HG03135 (cell line): ENCODE results near the gene ATP9B.

Experiments
- ATAC-seq: cut with Tn5 transposase; IDR thresholded peaks from one replicate; pipeline ENCODE4 v1.9.1; 2021; ENCODE audit warnings: mild to moderate bottlenecking, moderate library complexity; ENCODE audit not compliant: unreplicated experiment

ATP9B gene, protein sequence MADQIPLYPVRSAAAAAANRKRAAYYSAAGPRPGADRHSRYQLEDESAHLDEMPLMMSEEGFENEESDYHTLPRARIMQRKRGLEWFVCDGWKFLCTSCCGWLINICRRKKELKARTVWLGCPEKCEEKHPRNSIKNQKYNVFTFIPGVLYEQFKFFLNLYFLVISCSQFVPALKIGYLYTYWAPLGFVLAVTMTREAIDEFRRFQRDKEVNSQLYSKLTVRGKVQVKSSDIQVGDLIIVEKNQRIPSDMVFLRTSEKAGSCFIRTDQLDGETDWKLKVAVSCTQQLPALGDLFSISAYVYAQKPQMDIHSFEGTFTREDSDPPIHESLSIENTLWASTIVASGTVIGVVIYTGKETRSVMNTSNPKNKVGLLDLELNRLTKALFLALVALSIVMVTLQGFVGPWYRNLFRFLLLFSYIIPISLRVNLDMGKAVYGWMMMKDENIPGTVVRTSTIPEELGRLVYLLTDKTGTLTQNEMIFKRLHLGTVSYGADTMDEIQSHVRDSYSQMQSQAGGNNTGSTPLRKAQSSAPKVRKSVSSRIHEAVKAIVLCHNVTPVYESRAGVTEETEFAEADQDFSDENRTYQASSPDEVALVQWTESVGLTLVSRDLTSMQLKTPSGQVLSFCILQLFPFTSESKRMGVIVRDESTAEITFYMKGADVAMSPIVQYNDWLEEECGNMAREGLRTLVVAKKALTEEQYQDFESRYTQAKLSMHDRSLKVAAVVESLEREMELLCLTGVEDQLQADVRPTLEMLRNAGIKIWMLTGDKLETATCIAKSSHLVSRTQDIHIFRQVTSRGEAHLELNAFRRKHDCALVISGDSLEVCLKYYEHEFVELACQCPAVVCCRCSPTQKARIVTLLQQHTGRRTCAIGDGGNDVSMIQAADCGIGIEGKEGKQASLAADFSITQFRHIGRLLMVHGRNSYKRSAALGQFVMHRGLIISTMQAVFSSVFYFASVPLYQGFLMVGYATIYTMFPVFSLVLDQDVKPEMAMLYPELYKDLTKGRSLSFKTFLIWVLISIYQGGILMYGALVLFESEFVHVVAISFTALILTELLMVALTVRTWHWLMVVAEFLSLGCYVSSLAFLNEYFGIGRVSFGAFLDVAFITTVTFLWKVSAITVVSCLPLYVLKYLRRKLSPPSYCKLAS

DNA sequence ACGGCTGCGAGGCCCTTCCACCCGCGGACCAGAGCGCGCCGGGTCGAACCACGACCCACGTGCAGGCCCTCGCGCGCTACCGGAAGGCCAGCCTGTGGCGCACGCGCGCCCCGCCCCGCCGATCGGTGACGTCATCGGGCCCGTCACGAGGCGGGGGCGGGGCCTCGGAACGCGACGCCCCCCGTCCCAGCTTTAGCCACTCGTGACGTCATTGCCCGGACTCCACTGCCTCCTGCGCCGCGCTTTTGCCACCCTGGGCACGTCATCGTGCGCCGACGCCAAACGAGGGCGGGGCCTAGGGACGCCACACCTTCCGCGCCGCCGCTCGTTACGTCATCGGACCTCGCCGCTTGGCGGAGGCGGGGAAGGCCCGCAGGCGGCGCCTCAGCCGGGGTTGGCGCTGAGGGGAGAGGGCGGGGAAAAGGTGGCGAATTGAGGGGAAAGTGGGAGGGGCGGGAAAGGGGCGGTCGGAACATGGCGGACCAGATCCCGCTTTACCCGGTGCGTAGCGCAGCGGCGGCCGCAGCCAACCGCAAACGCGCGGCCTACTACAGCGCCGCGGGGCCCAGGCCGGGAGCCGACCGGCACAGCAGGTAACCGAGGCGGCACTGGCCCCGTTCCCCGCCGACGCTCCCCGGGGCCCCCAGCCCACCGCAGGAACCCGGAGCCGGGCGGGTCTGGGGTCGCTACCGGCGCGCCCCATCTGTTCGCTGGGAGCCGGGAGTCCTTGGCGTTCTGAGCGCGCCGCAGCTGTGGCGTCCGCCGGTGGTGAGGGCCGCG lies at the start of gene ATP9B:
TSS of gene ATP9B (plus strand) at position 458 of the 780 bp plus-strand sequence. CDS start at position 475, 17 bp downstream.
- peak; percentile 86 for ATAC-seq

DNA sequence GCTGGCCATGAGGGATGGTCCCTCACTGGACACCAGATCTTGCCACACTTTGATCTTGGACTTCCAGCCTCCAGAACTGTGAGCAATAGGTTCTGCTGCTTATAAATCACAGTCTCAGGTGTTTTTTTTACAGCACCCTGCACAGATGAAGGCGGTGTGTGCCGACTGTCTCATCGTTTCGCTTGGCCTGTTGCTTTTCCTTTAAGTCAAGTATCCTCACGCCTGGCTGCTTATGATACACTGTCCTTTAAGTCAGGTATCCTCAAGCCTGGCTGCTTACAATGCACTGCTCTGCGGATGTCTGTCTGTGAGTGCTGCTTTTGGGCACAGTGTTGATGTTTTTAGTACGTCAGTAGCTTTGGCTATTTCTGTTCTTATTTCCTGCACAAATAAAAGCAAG lies 49.3 kb upstream of the ATP9B start:
- no peak for ATAC-seq

DNA sequence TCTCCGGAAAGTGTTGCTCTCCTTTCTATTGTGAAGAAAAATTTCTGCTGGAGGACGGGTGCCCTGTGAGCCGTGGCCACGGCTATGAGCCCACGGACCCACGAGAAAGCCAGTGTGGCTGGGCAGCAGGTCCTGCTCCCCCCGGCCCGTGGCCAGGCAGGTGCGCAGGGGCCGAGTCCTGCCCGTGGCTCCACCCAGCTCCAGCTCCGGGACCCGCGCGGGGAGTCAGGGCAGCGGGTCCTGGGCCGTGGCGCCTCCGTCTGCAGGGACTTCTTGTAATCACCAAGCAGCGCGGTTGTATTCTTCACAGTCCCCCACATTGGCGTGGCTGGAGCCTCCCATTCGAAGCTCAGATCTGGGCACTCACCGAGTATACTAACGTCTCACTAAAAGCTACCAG lies 46.6 kb upstream of the ATP9B start:
- no peak for ATAC-seq

DNA sequence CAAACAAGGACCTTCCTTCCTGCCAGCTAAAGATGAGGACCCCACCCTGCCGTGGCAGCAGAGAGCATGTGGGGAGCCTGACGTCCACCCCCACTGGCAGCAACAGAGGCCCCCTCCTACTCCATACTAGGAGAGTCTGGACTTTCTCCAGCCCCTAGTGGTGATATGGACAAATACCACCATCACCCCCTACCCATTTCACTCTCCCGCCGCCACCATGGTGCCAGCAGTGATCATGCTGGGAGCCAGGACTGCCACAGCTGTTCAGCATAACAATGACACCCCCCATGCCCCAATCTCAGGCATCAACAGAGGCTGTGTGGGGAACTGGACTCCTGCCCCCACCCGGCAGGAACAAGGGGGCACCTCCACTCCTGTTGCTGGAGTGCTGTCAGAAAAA lies 42.7 kb upstream of the ATP9B start:
- ATAC-seq, result no peak

DNA sequence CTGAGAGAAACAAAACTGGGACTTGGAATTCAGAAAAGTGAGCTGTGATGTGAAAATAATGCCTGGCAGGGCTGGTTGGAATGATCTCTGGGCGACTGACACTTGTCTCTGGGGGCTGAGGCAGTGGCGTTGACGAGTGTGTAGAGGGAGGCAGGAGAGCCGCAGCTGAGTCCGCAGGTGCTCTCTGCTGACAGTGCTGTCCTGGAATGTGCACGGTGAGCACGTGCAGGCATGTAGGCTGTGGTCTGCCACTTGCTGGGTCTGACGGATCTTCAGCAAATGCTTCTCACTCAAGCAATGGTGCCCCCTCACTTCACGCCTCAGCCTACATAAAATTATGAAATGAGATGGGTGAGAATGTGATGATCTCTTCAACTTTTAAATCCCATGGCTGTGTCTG lies 38.5 kb upstream of the ATP9B start:
- ATAC-seq, result no peak

DNA sequence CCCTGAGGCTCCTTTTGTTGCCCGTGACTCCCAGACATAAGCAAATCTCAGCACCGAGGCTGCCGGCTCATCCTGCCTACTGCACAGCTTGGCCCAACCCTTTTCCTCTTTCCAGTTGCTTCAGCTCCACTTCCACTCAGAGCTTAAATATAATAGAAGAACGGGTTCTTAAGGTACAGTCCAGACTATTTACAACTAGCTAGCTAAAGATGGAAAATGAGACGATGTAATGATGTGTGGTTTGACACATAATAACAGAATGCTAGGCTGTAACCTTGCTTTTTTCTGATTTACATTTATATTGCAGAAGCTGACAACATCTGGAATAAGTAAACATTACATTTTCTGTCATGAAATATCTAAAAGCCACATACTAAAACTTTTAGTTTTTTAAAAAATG lies 26.9 kb upstream of the ATP9B start:
- no peak for ATAC-seq

DNA sequence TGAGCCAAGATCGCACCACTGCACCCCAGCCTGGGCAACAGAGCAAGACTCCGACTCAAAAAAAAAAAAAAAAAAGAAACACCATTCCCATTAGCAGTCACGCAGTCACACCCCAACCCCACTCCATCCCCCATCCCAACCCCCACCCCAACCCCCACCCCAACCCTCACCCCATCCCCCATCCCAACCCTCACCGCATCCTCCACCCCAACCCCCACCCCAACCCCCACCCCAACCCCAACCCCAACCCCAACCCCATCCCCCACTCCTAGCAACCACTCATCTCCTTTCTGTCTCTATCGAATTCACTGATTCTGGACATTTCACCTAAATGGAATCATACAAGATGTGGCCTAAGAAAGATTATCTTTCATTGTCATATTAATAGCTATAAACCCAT lies 25.9 kb upstream of the ATP9B start:
- no peak for ATAC-seq

DNA sequence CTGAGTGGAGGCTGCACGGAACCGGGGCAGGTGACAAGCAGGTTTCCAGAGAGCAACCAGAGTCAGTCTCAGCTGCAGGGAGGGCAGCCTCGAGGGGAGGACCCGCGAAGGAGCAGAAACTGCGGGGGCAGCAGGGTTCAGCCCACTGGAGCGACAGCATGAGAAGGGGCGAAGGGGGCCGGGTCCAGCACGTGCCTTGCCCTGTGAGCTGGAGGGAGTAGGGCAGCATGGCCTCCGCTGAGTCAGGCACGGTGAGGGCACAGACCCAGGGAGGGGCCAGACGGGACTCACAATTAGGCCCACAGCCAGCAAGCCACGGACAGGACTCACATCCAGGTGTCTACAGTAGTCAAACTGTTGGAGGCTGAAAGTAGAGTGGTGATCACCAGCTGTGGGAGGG lies 22.7 kb upstream of the ATP9B start:
- no peak for ATAC-seq

DNA sequence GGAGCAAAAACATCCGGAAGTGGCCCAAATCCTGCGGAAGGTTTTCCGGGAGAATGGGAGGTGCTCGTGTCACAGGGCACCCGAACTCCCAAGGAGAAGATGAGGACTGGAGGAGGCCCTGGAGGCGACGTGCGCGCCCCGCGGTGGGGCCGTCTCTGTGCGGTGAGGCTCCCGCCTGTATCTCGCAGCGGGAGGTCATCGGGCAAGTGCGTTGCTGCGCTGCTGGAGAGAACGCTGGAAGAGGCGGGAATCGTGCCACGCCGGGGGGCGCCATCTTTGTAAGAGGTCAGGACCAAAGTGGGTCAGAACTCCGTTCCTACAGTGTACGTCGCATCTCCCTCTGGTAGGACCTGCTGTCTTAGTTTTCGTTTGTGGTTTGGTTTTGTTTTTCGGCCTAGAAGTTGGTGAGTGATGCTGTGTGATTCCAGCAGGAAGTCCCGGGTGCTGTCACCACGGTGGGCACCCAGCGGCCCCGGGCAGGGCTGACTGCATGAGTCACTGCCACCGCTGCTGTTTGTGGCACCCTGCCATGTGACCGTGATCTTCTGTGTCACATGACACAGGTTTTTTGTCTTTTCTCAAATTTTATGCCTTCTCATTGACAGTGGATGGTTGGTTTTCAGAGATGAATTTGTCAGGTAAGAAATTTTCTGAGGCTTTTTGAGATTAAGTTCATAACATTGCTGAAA lies 21.5 kb upstream of the ATP9B start:
- ATAC-seq, result no peak

DNA sequence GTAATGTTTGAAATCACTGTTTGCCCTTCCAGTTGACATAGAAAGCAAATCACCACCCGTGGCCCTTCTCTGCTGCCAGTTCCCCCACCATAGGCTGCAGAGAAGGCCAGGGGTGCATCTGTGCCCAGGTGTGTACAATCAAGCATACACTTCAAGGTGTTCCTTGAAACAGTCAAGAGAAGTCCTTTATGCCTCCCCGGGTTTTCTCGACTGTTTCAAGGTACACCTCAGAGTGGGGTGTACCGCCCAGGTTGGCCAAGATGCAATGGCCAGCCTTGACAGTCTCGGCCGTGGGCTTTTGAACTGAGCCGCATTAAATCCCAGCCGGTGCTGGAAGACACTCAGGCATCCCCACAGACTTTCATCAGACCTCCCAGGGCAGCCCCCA lies 21.0 kb upstream of the ATP9B start:
- no peak for ATAC-seq

DNA sequence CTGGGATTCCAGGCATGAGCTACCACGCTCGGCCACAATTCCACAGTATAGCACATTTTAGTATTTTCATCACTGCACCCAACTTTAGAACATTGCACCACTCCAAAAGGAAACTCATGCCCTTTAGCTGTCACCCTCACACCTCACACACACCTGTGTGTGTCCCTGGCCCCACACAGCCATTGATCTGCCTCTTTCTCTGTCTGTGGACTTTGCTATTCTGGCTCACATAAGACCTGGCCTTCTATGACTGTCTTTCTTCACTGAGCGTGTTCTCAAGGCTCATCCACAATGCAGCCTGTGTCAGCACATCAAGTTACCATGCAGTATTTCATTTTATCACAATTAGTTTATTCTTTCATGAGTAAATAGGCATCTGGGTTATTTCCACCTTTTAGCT lies 19.7 kb upstream of the ATP9B start:
- ATAC-seq, result no peak

DNA sequence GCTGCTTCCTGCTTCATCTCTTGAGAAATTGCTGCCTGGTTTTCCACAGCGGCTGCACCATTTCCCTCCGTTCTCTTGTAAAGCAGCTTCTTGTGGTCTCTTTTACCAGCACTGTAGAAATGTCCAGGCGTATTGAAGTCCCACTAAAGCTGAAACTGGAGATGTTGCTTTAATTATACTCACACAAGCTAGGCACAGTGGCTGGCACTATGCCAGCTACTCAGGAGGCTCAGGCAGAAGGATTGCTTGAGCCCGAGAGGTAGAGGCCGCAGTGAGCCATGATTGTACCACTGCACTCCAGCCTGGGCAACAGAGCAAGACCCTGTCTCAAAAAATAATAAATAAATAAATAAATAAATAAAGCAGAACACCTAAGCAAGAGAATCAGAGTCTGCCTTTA lies 19.2 kb upstream of the ATP9B start:
- ATAC-seq, result no peak

DNA sequence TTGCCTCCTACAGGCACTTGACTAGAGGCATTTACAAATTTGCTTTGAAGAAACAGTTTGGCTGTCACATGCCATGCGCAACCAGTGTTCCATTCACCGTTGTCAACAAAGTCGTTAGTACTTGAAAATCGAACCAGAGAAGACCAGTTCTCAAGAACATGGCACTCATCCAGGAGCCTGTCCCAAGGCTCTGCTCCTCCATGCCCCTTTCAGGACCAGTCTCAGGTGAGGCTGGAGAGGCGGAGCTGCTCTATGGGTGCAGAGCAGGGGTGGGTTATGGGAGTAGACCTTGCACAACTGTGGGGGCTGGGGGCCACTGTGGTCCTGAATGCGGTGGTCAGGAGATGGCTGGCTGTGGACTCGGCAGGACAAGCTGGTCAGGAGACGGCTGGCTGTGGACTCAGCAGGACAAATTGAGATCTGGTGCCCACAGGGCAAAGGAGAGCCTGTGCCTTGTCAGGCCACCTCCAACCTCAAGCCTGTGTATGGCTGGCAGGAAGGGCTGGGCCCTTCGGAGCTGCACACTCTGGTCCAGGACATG lies 12.3 kb upstream of the ATP9B start:
- no peak for ATAC-seq

DNA sequence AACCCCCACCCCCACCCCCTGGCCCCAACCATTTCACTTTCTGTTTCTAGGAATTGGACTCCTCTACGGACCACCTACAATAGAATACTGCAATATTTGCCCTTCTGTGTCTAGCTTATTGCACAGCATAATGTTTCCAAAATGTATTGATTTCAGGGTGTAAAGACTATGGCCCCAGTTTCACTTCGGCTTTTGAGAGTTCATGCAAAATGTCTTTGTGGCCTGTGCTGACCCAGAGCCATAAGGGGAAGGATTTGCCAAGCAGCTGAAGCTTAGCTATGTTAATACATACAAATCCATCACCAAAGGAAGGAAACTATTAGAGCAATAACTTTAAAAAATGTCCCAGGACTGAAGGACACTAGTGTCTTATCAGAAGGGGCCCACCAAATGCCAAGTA lies 11.2 kb upstream of the ATP9B start:
- ATAC-seq, result no peak

DNA sequence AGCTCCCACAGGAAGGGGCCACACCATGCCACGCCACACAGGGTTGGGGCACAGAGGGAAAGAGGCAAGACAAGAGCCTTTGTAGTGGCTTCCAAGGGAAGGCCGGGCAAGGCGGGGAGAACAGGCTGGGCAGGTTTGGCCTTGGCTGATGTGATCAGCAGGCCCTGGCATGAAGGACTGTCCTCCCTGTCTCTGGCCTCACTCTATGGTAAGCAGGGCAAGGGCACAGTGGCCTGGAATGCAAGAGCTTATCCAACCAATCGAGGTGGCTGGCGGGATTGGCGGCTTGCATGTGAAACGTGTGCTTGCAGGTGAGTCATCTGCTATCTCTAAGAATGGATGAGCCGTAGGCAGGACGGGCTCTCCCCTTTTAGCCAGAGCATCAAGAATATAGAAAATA lies 6.4 kb upstream of the ATP9B start:
- no peak for ATAC-seq

DNA sequence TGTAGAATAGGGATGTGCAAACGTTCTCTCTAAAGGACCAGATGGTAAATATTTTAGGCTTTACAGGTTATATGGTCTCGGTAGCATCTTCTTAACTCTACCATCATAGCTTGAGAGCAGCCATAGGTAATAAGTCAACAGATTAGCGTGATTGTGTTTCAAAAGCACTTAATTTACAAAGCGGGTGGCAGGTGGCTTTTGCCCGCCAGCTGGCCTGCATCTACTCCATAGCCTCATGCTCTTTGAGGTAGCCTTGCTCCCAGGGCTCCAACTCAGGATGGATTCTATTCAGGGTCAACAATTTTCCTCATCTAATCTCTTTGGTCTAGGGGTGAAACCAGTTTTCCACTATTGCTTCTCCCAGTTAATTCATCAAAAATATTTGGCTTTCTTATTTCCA lies 5.0 kb upstream of the ATP9B start:
- ATAC-seq, result no peak

DNA sequence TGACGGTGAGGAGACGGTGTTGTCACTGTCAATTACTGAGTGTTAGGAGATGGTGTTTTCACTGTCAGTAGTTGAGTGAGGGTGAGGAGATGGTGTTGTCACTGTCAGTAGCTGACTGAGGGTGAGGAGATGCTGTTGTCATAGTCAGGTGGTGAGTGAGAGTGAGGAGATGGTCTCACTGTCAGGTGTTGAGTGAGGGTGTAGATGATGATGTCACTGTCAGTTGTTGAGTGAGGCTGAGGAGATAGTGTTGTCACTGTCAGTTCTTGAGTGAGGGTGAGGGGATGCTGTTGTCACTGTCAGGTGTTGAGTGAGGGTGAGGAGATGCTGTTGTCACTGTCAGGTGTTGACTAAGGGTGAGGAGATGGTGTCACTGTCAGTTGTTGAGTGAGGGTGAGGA lies 3.4 kb upstream of the ATP9B start:
- no peak for ATAC-seq

DNA sequence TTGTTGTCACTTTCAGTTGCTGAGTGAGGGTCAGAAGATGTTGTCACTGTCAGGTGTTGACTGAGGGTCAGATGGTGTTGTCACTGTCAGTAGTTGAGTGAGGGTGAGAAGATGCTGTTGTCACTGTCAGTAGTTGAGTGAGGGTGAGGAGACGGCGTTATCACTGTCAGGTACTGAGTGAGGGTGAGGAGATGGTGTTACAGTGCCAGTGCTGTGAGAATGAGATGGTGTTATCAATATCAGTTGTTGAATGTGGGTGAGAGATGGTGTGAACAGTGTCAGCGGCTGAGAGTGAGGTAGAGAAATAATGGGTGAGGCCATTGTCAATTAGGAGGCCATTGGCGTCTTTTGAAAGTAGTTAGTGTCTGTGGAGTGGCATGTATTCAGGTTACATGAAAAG lies 1.6 kb upstream of the ATP9B start:
- no peak for ATAC-seq

DNA sequence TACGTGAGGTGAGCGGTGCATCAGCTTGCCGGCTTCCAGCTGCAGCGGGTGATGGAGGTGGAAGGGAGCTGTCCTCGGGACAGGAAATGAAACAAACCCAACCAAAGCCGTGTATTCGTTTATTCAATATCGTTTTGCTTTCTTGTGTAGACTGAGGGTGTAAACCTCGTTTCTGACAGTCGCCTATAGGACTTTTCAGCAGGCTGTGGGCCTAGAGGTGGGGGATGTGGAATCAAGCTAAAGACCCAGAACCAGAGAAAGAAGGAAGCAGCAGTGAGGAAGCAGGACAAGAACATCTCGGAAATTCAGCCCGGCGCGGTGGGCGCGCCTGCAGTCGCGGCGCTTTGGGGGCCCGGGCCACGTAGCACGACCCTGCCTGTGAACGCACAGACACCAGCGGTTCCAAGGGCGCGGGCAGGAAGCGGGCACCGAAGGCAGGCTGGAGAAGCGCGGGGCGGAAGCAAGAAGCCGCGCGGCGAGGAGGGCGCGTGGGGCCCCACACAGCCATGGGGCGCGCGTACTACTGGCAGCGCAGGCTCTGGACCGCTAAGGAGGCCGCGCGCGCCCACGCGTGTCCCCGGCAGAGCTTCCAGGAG lies 755 bp upstream of the ATP9B start:
- ATAC-seq, result peak; percentile 38

DNA sequence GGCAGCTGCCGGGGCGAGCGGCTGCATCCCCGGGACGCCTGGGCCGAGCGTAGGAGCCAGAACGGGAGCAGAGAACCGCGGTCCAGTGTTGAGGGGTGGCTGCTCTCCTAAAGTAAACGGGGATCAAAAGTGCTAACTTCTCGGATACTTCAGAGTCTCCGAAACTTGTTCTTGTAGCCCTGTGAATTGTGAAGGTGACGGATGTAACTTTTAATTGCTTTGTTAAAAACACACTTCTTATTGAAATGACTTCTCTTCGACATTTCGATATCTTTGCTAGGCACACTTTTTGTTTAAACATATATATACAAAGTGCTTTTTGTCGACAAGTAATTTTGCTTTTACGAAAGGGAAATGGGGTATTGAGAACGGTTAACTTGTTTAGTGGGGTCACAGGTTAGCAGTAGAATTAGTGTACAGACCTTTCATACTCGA lies 540 bp downstream of the ATP9B start:
- no peak for ATAC-seq
